Aorta (tissue), 5 donors: ENCODE measurements around the gene KHDRBS1. TPM values are rescaled to one million over a fixed set of nuclear protein-coding genes. Genes with fewer than 3 reads are reported as not detected.

Experiments
- ATAC-seq: fragments of 200-7000 bp; cut with Tn5 transposase; one replicate; pipeline ENCODE4 v1.9.1; 2022; ENCODE audit warnings: moderate library complexity; ENCODE audit not compliant: low FRiP score
- DNase-seq, 2 donors: peaks; one replicate each; pipeline ENCODE4 v3.0.0-alpha.2; 2020
- H3K27ac ChIP-seq, 2 donors: one replicate each; pipeline ENCODE4 v1.5.1; 2013; ENCODE audit warnings: low read length in 2 of 2, mild to moderate bottlenecking in 2 of 2, moderate library complexity in 2 of 2, control low read depth in 1 of 2, inconsistent platforms in 1 of 2, low read depth in 1 of 2
- H3K27me3 ChIP-seq, 2 donors: one replicate each; pipeline ENCODE4 v1.6.1; 2013; ENCODE audit warnings: control low read depth in 1 of 2, low read length in 1 of 2, mild to moderate bottlenecking in 1 of 2, moderate library complexity in 1 of 2; ENCODE audit not compliant: insufficient read depth in 2 of 2, control insufficient read depth in 1 of 2
- H3K36me3 ChIP-seq, 2 donors: one replicate each; pipeline ENCODE4 v1.6.1; 2013; ENCODE audit warnings: control low read depth in 1 of 2, low read length in 1 of 2, mild to moderate bottlenecking in 1 of 2; ENCODE audit not compliant: insufficient read depth in 2 of 2, control insufficient read depth in 1 of 2
- H3K4me1 ChIP-seq, 2 donors: one replicate each; pipeline ENCODE4 v1.6.1; 2013; ENCODE audit warnings: low read length in 2 of 2, control low read depth in 1 of 2, mild to moderate bottlenecking in 1 of 2, moderate library complexity in 1 of 2; ENCODE audit not compliant: insufficient read depth in 2 of 2, control insufficient read depth in 1 of 2
- H3K4me3 ChIP-seq, 2 donors: one replicate each; pipeline ENCODE4 v1.5.1; 2013; ENCODE audit warnings: low read length in 2 of 2, control low read depth in 1 of 2, mild to moderate bottlenecking in 1 of 2
- H3K9me3 ChIP-seq: one replicate; pipeline ENCODE4 v1.6.1; 2013; ENCODE audit warnings: mild to moderate bottlenecking, low read length; ENCODE audit not compliant: control insufficient read depth
- WGBS, 2 donors: extraction: QIAGEN DNeasy Blood & Tissue Kit; methylation state at CpG; one replicate each; pipeline ENCODE4 v1.1.7; 2013; 5-methylcytosine and 5-hydroxymethylcytosine counted together
- intact Hi-C, 2 donors: fragments of 100-400 bp; cut with DNase I; formaldehyde crosslinking; loops; one replicate each; pipeline versions ENCODE4 v1.14.2 to v1.15.0; 2022
- long read RNA-seq, 2 donors: library from polyadenylated mRNA; unstranded; transcript quantifications; one replicate each; pipeline ENCODE4 v2.0.0, GENCODE V29; 2020 to 2021
- polyA plus RNA-seq, 2 donors: library from polyadenylated mRNA; stranded (reverse); fragments of 200-250 nt; gene quantifications; one replicate each; pipeline ENCODE4 v1.2.3, GENCODE V29; 2013
- total RNA-seq, 2 donors: library from RNA; stranded (reverse); fragmentation: NEBNext Ultra II Directional; extraction: Animal tissue kit (Norgen Biotek cat#: 25700); gene quantifications; one replicate each; pipeline ENCODE4 v1.2.1, GENCODE V29; 2021
- donor health status: healthy with polysubstance abuse.
- donor health status: Bipolar disorder and iron deficiency.
- donor health status: DM: no; HTN: no; CAD: no.
- donor health status: DM: no; HTN: no; CAD: no.
- donor health status: DM: yes; HTN: yes; CAD: no.

The KHDRBS1 gene, protein sequence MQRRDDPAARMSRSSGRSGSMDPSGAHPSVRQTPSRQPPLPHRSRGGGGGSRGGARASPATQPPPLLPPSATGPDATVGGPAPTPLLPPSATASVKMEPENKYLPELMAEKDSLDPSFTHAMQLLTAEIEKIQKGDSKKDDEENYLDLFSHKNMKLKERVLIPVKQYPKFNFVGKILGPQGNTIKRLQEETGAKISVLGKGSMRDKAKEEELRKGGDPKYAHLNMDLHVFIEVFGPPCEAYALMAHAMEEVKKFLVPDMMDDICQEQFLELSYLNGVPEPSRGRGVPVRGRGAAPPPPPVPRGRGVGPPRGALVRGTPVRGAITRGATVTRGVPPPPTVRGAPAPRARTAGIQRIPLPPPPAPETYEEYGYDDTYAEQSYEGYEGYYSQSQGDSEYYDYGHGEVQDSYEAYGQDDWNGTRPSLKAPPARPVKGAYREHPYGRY
- total RNA-seq: 10 to 100 TPM; 84.9 to 91.2 TPM
- 10 to 100 TPM; 57.0 to 61.8 TPM for polyA plus RNA-seq
- long read RNA-seq, donor 1, transcript KHDRBS1-202 (9 exons, 2,757 nt): major isoform, 10 of 32 reads
- long read RNA-seq, donor 1, partial matches to known transcripts: 12 of 32 reads
- long read RNA-seq, donor 1, other reads (novel, unspliced or antisense): 9 of 32 reads
- long read RNA-seq, donor 2, transcript KHDRBS1-202 (9 exons, 2,757 nt): major isoform, 88 of 130 reads
- long read RNA-seq, donor 2, transcript KHDRBS1-204 (8 exons, 1,215 nt): minor isoform, 8 of 130 reads
- long read RNA-seq, donor 2, partial matches to known transcripts: 7 of 130 reads
- long read RNA-seq, donor 2, other reads (novel, unspliced or antisense): 24 of 130 reads

DNA sequence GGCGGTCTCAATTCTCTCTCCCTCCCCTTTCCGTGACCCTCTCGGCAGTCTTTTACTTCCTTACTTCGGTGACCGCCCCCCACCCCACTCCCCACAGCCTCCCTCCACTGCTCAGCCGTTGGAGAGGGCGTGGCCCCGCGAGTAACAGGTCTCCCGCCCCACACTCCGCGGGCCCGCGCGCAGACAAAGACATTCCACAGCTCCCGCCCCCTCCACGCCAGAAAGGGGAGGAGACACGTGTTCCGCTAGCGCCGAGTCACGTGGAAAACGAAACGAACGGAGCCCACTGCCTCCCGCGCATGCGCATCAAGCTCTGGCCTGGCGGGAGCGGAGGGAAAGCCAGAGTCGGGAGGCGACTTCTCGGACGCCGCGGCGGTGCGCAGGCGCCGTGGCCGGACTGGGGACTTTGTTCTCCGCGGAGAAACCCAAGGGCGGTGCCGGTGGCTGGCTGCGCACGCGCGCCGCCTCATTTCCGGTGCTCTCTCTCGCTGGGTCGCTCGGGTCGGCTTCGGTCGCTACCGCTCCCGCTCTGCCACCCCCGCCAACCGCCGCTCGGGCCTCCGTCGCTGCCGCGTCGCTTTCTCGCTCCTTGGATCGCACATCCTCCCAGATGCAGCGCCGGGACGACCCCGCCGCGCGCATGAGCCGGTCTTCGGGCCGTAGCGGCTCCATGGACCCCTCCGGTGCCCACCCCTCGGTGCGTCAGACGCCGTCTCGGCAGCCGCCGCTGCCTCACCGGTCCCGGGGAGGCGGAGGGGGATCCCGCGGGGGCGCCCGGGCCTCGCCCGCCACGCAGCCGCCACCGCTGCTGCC, at the start of gene KHDRBS1:
Gene KHDRBS1 (plus strand): TSS at position 483 of the 813 bp plus-strand sequence. CDS start 128 bp downstream, at position 611.
- DNase-seq: peak; percentile 99
- peak; percentile 98 for ATAC-seq
- no peaks in the 10 kb centered on the region for H3K9me3 ChIP-seq
- peaks cover 0 to 6% of the 10 kb centered on the region in 2 donors for H3K4me1 ChIP-seq
- no peaks in the 10 kb centered on the region for H3K27me3 ChIP-seq
- peak within 1 kb of the TSS; percentile 71 to 98 for H3K27ac ChIP-seq
- H3K36me3 ChIP-seq: no peaks in the 10 kb centered on the region
- H3K4me3 ChIP-seq: peak within 1 kb of the TSS; percentile 82 to 85
- intact Hi-C loops: loop anchor here (5.0 to 10.0 kb wide), 2 partner anchors 49 to 51 kb away; no protein-coding TSS in a partner anchor
- WGBS, 2 donors: 0% methylated on average over 91 to 101 of the region's 101 CpGs

DNA sequence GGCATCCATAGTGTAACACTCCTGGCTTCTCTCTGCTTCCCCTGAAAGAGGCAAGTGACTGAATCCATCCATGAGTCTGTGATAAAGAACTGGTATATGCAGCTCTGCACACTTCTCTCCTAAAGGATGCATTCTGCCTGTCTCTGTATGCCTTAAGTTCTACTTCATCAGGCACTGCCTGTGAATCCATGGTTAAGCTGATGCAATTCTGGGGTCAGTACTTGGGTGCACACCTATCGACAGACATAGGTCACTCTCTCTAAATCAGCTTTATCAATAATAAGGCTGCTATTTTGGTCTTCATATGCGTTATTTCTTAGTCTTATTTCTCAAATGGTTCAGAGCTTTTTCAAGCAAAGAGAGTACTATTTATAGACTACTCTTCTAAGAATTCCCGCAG, 42.8 kb upstream of the KHDRBS1 start:
- Histone ChIP-seq H3K9me3 (no peaks in the 10 kb centered on the region), H3K4me3 (no peak overlapping the region), H3K27ac (no peak overlapping the region), H3K27me3 (no peaks in the 10 kb centered on the region), H3K36me3 (no peaks in the 10 kb centered on the region), H3K4me1 (no peaks in the 10 kb centered on the region)
- no peak for DNase-seq
- intact Hi-C loops: no loop called here
- no peak for ATAC-seq
- 64% methylated on average over 3 of the region's 3 CpGs for WGBS, 2 donors

DNA sequence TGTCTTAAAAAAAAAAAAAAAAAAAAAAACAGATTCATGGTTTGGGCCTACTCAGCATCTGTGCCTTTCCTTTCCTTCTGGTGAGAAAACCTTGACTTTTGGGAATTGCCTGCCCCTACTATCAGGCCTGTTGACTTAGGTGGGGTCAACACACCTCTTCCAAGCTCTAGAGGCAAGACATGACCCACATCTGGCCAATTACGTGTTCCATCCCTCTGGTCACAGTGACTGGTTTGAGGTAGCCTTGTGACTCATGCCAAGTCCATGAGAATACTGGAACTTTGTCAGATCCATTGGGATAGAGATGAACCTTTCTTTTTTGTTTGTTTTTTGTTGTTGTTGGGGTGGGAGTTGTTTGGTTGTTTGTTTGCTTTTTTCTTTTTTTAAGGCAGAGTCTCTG, 37.3 kb upstream of the KHDRBS1 start:
- intact Hi-C loops: no loop called here
- DNase-seq (no peak), ATAC-seq (no peak)
- no peak overlapping the region for H3K4me3 ChIP-seq
- no peak overlapping the region for H3K27ac ChIP-seq
- no peaks in the 10 kb centered on the region for H3K36me3 ChIP-seq
- H3K9me3 ChIP-seq: no peaks in the 10 kb centered on the region
- WGBS, 2 donors: 94 to 97% methylated on average over 1 of the region's 1 CpG
- H3K4me1 ChIP-seq: no peaks in the 10 kb centered on the region
- H3K27me3 ChIP-seq: no peaks in the 10 kb centered on the region

DNA sequence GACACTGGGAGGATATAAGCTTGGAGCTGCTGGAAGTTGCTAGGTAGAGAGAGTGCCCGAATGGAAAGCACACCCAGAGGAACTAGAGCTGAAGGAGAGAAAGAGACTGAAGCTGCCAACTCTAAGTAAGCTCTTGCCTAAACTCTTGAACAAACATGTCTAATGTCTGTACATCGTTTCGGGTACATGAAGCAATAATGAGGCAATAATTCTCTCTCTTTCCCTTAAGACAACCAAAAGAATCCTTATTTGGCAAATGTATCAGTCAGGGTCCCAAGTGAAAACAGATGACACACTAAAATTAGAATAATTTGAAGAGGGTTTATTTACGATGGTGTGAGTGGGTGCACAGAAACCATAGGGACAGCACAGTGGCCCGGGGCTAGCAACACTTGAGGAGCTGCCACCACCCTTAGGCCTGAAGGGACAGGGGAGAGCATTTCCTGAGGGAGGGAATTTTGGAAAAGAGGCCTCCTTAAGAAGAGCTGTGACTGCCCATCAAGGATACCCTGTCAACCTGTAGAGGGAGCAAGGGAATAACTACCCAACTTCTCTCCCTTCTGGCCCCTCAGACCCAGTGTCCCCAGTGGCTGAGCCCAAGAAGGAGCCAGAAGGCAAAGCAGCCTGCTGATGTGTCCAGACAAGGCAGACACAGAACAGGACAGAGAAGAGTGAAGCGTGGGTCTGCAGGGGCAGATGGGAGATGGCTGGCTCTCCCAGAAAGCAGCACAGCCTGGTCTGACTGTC, 36.1 kb upstream of the KHDRBS1 start:
- WGBS, 2 donors: 31 to 37% methylated on average over 6 of the region's 6 CpGs
- no peak for DNase-seq
- H3K36me3 ChIP-seq: no peaks in the 10 kb centered on the region
- no peaks in the 10 kb centered on the region for H3K9me3 ChIP-seq
- ATAC-seq: peak; percentile 54
- H3K4me3 ChIP-seq: no peak overlapping the region
- H3K4me1 ChIP-seq: no peaks in the 10 kb centered on the region
- intact Hi-C loops: no loop called here
- H3K27me3 ChIP-seq: no peaks in the 10 kb centered on the region
- no peak overlapping the region for H3K27ac ChIP-seq

DNA sequence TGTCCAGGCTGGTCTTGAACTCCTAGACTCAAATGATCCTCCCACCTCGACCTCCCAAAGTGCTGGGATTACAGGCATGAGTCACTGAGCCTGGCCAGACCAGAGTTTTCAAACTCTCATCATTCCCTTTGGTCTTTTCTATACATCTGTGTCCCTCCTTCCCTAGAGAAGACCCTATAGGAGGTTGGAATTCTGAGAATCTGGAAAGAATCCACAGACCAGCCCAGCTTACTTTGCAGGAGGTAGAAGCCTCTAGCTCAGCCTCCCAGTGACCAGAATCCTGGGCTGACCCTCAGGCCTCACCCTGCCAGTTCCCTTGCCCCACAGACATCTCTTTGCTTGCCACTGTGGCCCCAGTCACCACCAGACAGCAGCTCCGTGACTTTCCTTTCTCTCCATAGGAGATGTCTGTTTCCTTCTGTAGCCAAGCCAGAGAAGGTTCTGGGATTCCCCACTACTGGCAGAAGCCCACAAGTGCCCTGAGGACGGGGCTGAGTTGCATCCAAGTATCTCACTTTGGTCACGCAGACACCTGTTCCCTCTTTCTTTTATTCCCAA, 34.7 kb upstream of the KHDRBS1 start:
- 85 to 88% methylated on average over 4 of the region's 4 CpGs for WGBS, 2 donors

DNA sequence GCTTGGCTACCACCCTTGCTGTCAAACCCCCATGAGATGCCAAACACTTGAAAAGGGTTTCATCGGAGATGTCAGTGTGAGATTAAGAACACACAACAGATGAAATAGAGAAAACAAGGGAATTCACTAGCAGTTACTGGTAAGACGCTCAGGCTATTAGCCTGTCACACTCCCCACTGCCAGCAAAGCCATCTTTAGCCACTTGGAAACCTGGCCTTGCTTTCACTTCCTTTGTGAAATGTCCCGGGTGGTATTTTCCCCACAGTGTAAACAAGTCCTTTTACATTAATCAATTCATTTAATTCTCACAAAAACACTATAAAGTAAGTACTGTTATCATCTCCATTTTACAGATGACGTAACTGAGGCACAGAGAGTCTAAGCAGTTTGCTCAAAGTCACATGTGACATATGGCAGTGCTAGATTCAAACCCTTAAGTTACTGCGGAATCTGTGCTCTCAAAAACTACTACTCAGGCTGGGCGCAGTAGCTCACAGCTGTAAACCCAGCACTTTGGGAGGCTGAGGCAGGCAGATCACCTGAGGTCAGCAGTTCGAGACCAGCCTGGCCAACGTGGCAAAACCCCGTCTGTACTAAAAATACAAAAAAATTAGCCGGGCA, 32.7 kb upstream of the KHDRBS1 start:
- H3K4me1 ChIP-seq: no peaks in the 10 kb centered on the region
- no peak overlapping the region for H3K4me3 ChIP-seq
- no peaks in the 10 kb centered on the region for H3K9me3 ChIP-seq
- intact Hi-C loops: no loop called here
- 81 to 83% methylated on average over 10 of the region's 10 CpGs for WGBS, 2 donors
- H3K36me3 ChIP-seq: no peaks in the 10 kb centered on the region
- H3K27ac ChIP-seq: no peak overlapping the region
- no peaks in the 10 kb centered on the region for H3K27me3 ChIP-seq
- no peak for ATAC-seq
- DNase-seq: peak in 1 of 2 donors; percentile 6

More for the DNA sequence above, 34.7 kb upstream of the KHDRBS1 start:
- intact Hi-C loops: no loop called here
- H3K9me3 ChIP-seq: no peaks in the 10 kb centered on the region
- no peak overlapping the region for H3K4me3 ChIP-seq
- no peaks in the 10 kb centered on the region for H3K36me3 ChIP-seq
- peak in 1 of 2 donors; percentile 5 for DNase-seq
- ATAC-seq: no peak
- H3K27ac ChIP-seq: no peak overlapping the region
- no peaks in the 10 kb centered on the region for H3K27me3 ChIP-seq
- no peaks in the 10 kb centered on the region for H3K4me1 ChIP-seq

DNA sequence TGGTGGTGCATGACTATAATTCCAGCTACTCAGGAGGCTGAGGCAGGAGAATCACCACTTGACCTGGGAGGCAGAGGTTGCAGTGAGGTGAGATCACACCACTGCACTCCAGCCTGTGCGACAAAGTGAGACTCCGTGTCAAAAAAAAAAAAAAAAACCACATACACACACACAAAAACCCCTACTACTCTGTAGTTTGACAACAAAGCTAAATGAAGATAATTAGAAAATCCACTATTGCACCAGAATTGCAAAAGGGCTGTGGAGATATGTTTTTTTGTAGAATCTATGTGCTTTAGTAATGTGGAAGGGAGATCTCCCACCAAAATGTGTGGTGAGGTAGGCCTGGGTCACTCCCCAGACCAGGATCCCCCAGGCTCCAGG, 32.2 kb upstream of the KHDRBS1 start:
- no peaks in the 10 kb centered on the region for H3K36me3 ChIP-seq
- no peaks in the 10 kb centered on the region for H3K4me1 ChIP-seq
- no peak for DNase-seq
- ATAC-seq: no peak
- no peaks in the 10 kb centered on the region for H3K27me3 ChIP-seq
- H3K9me3 ChIP-seq: no peaks in the 10 kb centered on the region
- no peak overlapping the region for H3K4me3 ChIP-seq
- intact Hi-C loops: no loop called here
- WGBS, 2 donors: 91 to 93% methylated on average over 2 of the region's 2 CpGs
- H3K27ac ChIP-seq: no peak overlapping the region
